ENCODE data around the gene WNT8A.
"Not testable (repeated sequence)": the region's sequence is repeated elsewhere in the genome, so short reads cannot be mapped to it uniquely, and the experiment has no call there.

Gene WNT8A, protein sequence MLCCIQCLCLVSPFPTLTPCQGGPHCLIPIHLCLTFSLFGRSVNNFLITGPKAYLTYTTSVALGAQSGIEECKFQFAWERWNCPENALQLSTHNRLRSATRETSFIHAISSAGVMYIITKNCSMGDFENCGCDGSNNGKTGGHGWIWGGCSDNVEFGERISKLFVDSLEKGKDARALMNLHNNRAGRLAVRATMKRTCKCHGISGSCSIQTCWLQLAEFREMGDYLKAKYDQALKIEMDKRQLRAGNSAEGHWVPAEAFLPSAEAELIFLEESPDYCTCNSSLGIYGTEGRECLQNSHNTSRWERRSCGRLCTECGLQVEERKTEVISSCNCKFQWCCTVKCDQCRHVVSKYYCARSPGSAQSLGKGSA

GRCh38 chr5:138083702-138084101, at the start of gene WNT8A:
Gene WNT8A (plus strand): TSS chr5:138084033. CDS start chr5:138084128, 95 bp downstream.
- DNase-seq (ENCODE audit: low spot score), result no peak

- peak; percentile 66 for DNase-seq (ENCODE audit: low spot score)
Measured at GRCh38 chr5:138035605-138036537, 48.0 kb upstream of the WNT8A start.

DNA sequence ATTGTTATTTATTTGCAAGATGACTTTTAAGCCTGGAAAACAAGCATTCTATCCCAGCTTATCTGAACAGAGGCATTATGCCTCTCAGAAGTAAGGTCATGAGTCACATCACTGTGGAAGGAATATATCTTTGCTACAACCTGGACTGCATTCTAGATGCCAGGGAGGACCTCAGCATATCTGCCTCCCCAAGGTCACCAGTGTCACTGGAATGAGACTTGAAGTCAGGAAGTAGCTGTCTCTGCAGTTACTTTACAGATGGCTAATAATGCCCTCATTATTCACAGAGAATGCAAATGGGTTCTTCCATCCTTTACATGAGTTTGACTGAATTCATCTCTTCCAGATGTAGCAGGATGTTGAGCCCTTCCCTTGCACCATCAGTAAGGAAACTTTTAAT, 46.6 kb upstream of the WNT8A start:
- DNase-seq (ENCODE audit: low spot score), result no peak

DNA sequence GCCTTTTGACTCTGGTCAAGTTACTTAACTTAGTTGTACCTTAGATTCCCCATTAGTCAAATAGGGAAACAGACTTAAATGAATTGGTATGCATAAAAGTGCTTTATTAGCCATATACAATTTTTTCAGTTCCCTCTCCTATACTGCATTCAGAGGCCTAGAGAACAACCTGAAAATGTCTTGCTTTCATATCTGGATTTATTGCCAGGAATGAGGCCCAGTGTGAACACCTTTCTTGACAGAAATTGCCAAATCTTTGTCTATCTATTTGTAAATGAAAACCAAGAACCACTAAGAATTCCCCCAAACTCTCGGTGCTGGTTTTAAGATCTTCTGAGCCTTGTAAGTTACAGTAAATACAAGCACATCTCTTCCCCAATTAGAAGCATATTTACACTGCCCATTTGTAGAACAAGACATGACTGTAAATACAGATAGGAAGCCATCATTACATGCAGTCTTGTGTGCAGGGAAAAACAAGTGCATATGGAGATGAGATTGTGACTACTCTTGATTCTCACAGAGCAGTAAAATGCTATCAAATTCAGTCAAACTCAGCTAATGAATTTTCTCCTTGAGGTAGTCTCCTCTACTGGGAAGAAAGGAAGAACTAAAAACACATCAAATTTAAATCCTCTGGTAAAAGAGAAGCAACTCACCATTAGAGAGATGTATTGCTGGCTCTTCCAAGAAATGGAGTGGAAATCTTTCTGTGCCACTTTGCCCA, 45.8 kb upstream of the WNT8A start:
- no peak for DNase-seq (ENCODE audit: low spot score)

DNA sequence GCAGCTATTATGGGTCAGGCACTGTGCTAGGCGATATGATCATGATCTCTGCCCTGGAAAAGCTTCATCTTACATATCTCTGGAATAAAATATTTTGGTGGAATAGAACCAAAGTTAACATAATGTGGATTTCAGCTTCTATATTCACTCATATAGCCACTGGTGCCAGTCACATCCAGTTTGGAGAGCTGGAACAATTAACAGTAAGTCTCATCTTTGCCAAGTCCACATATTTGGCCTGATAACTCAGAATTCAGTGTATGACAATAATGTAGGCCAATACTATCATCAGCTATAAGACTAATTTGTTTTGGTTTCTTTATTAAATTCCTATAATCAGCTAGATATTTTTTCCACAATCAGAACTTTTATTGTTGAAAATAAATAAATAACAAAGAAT, 45.0 kb upstream of the WNT8A start:
- DNase-seq (ENCODE audit: low spot score), result no peak

GRCh38 chr5:138045283-138045682, 38.5 kb upstream of the WNT8A start:
- DNase-seq (ENCODE audit: low spot score), result not testable (repeated sequence)

DNA sequence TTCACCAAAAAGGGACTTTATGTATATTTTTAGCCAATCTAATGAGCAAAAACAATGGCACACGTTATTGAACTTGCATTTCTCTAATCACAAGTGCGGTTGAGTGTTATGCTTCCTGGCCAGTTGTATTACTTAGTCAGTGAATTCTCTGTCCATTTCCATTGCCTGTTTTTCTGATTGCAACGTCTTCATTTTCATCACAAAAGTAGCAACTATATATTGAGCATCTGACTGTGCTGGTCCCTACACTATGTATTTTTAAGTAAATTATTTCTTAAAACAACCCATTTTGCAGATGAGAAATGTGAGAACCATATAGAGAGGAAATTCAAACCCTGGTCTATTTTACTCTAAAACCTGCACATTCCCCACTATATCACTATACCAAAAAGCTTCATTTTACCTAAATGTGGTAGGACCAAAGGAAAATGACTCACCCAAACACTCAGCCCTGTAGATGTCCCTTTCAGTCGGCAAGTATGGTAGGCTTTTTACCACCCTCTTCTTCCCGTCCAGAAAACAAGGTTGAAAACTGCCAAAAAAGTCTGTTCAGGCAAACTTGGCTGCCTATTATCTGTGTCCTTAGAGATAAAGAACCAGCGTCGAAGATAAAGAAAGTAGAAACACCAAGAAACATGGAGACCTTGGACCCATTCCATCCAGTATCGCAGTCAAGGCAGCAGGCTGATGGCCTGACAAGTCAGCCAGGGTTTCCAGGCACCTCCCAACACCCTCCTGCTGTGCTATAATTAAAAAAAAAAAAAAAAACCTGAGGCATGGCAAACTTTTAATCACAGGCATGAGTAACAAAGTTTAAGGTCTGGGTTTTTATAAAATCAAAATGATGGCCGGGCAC, 32.2 kb upstream of the WNT8A start:
- DNase-seq (ENCODE audit: low spot score), result no peak

DNA sequence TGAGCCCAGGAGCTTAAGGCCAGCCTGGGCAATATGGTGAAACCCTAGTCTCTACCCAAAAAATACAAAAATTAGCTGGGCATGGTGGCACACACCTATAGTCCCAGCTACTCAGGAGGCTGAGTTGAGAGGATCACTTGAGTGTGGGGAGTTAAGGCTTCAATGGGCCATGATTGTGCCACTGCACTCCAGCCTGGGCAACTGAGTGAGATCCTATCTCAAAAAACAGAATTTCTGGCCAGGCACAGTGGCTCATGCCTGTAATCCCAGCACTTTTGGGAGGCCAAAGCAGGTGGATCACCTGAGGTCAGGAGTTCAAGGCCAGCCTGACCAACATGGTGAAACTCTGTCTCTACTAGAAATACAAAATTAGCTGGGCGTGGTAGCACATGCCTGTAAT, 31.1 kb upstream of the WNT8A start:
- not testable (repeated sequence) for DNase-seq (ENCODE audit: low spot score)

GRCh38 chr5:138053554-138053953, 30.3 kb upstream of the WNT8A start:
- DNase-seq (ENCODE audit: low spot score), result no peak

- DNase-seq (ENCODE audit: low spot score), result no peak
Measured at GRCh38 chr5:138054206-138054605, 29.6 kb upstream of the WNT8A start.

GRCh38 chr5:138054847-138055558, 28.8 kb upstream of the WNT8A start:
- DNase-seq (ENCODE audit: low spot score), result peak; percentile 55

- no peak for DNase-seq (ENCODE audit: low spot score)
Measured at GRCh38 chr5:138064526-138064925, 19.3 kb upstream of the WNT8A start.

- DNase-seq (ENCODE audit: low spot score), result no peak
Measured at GRCh38 chr5:138065102-138065501, 18.7 kb upstream of the WNT8A start.

GRCh38 chr5:138067945-138068344, 15.9 kb upstream of the WNT8A start:
- no peak for DNase-seq (ENCODE audit: low spot score)

DNA sequence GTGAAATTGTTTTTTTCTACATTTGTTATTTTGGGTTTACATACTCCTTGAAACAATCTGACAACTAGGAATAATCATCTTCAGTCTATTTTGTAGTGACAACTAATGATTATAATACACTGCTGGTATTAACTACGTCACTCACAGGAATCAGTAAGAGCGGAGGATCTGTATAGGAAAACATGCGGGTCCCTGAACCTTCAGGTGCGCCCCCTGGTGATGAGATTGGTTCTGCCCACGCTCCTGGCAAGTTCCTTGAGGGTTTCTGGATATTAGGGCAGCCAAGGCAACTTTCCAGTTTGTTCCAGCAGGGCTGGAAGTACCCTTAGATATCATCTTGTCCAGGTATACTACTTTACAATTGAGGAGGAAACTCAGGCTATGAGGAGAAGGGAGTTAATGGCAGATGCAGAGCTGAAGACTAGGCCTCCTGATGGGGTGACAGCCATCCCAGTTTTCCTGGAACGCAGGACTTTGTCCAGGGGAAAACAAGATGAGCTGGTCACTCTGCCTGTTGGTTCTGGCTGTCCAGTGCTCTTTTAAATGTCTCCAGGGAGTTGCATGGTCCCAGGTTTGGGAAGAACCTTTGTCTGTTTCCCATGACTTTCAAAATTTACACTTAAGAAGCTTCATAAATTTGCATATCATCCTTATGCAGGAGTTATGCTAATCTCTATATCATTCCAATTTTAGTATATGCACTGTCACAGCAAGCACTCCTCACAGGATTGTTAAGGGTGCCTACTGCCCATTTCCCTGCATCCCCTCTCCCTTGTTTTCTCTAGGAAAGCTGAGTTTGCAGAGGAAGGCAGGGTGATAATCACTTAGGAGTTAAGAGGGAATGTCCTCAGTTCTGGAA, 14.9 kb upstream of the WNT8A start:
- DNase-seq (ENCODE audit: low spot score), result peak; percentile 64

DNA sequence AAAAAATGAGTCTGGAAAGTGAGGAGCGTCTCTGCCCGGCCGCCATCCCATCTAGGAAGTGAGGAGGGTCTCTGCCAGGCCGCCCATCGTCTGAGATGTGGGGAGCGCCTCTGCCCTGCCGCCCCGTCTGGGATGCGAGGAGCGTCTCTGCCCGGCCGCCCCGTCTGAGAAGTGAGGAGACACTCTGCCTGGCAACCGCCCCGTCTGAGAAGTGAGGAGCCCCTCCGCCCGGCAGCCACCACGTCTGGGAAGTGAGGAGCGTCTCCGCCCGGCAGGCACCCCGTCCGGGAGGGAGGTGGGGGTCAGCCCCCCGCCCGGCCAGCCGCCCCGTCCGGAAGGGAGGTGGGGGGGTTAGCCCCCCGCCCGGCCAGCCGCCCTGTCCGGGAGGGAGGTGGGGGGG, 13.8 kb upstream of the WNT8A start:
- not testable (repeated sequence) for DNase-seq (ENCODE audit: low spot score)

GRCh38 chr5:138077064-138077696, 6.7 kb upstream of the WNT8A start:
- peak; percentile 69 for DNase-seq (ENCODE audit: low spot score)

GRCh38 chr5:138078006-138078643, 5.7 kb upstream of the WNT8A start:
- DNase-seq (ENCODE audit: low spot score), result no peak

GRCh38 chr5:138082033-138082432, 1.8 kb upstream of the WNT8A start:
- DNase-seq (ENCODE audit: low spot score), result no peak

Data from ecto neural progenitor cell (in vitro differentiated cells).